Measurements from ENCODE around the gene ERC2. TPM values are rescaled to one million over a fixed set of nuclear protein-coding genes. Genes with fewer than 3 reads are reported as not detected.

ERC2 gene
- total and polyA plus RNA-seq, 2 donors (not counting 3 experiments of a cell fraction or from before 2014, with no cell fraction given), result 5.6 to 15.5 TPM

DNA sequence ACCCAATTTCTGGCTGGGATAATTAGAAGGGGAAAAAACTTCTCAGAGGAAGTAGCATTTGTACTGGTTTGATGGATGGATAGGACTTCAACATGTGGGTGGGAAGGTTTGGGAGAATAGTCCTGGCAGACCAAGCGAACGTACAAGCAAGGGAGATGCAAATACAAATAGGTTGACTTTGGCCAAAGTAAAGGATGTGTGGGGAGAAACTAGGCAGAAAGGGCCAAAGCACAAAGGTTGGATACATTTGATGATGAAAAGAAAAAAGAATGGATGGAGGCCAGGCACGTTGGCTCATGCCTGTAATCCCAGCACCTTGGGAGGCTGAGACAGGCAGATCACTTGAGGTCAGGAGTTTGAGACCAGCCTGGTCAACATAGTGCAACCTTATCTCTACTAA, 63.4 kb downstream of the ERC2 start:
- no peaks in the 10 kb centered on the region for H3K27me3 ChIP-seq (ENCODE audit: control insufficient read depth in 2 of 2, insufficient read depth in 2 of 2, low read length in 2 of 2)
- H2AFZ ChIP-seq (ENCODE audit: low read depth, low read length), result no peak overlapping the region
- H4K20me1 ChIP-seq (replicated peaks; ENCODE audit: control insufficient read depth, extremely low read depth, insufficient read depth, low read length), result no peaks in the 10 kb centered on the region
- H3K27ac ChIP-seq (ENCODE audit: insufficient read depth, low read depth, low read length), result no peak overlapping the region
- no peak overlapping the region for H3K9ac ChIP-seq (replicated peaks; ENCODE audit: extremely low read depth, insufficient read depth, low read length)
- no peaks in the 10 kb centered on the region for H3K36me3 ChIP-seq (ENCODE audit: control insufficient read depth in 2 of 2, extremely low read depth in 1 of 2, insufficient read depth in 2 of 2, low read length in 2 of 2)
- no peak overlapping the region for H3K4me2 ChIP-seq (ENCODE audit: insufficient read depth, low read length)
- H3K9me1 ChIP-seq (replicated peaks; ENCODE audit: control insufficient read depth, extremely low read depth, insufficient read depth, low read length), result no peaks in the 10 kb centered on the region
- no peak for FAIRE-seq
- H3K4me3 ChIP-seq (replicated peaks in 1 of 3; ENCODE audit: insufficient read depth in 1 of 3, low read depth in 1 of 3, low read length in 3 of 3), result no peak overlapping the region
- no peaks in the 10 kb centered on the region for H3K4me1 ChIP-seq (ENCODE audit: control insufficient read depth, extremely low read depth, insufficient read depth, low read length)
- ChIA-PET CTCF (interaction anchor here (0.7 kb wide), 1 partner anchor 709 kb away, joined by 3 read pairs; no protein-coding TSS in a partner anchor), POLR2A (no interaction called here)
- H3K79me2 ChIP-seq (ENCODE audit: control insufficient read depth, insufficient read depth, low read length), result no peaks in the 10 kb centered on the region
- BruUV-seq (replicated peaks), result no TSS peak
- no peaks in the 10 kb centered on the region for H3K9me3 ChIP-seq (replicated peaks; ENCODE audit: control insufficient read depth, insufficient read depth, low read length)
- intact Hi-C loops (cut with micrococcal nuclease) (no loop called here), dilution Hi-C loops (cut with MboI; ENCODE audit: extremely low pct_ligation_motif_present, low sequenced_read_pairs) (no loop called here)
- TF ChIP-seq EZH2 (IDR thresholded peaks at IDR 0.05; ENCODE audit: borderline replicate concordance, low read depth, low read length, severe bottlenecking) (no peak), FOS (IDR thresholded peaks at IDR 0.05; ENCODE audit: borderline replicate concordance, insufficient read depth, low read length) (no peak), JUN (IDR thresholded peaks at IDR 0.05; ENCODE audit: borderline replicate concordance, insufficient read depth, insufficient read length, low read depth) (no peak), GATA2 (IDR thresholded peaks at IDR 0.05; ENCODE audit: insufficient read depth, insufficient read length, low read depth, low read length) (no peak), POLR2AphosphoS5 (IDR thresholded peaks at IDR 0.05; ENCODE audit: insufficient read depth, low read depth, low read length) (no peak), MYC (IDR thresholded peaks at IDR 0.05; ENCODE audit: low read depth, low read length) (no peak), POLR2A (IDR thresholded peaks at IDR 0.05; ENCODE audit: low read depth, low read length) (no peak)
- TF ChIP-seq, protein P1, sequence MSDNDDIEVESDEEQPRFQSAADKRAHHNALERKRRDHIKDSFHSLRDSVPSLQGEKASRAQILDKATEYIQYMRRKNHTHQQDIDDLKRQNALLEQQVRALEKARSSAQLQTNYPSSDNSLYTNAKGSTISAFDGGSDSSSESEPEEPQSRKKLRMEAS (IDR thresholded peaks at IDR 0.05; ENCODE audit: insufficient read depth, insufficient read length), result no peak
- TF ChIP-seq, protein P2, sequence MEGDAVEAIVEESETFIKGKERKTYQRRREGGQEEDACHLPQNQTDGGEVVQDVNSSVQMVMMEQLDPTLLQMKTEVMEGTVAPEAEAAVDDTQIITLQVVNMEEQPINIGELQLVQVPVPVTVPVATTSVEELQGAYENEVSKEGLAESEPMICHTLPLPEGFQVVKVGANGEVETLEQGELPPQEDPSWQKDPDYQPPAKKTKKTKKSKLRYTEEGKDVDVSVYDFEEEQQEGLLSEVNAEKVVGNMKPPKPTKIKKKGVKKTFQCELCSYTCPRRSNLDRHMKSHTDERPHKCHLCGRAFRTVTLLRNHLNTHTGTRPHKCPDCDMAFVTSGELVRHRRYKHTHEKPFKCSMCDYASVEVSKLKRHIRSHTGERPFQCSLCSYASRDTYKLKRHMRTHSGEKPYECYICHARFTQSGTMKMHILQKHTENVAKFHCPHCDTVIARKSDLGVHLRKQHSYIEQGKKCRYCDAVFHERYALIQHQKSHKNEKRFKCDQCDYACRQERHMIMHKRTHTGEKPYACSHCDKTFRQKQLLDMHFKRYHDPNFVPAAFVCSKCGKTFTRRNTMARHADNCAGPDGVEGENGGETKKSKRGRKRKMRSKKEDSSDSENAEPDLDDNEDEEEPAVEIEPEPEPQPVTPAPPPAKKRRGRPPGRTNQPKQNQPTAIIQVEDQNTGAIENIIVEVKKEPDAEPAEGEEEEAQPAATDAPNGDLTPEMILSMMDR (IDR thresholded peaks at IDR 0.05; ENCODE audit: extremely low read depth in 1 of 2, insufficient read depth in 1 of 2, low read depth in 1 of 2, low read length in 2 of 2), result no peak
- DNase-seq (ENCODE audit: low read depth, low spot score), result no peak
